Spleen (tissue), 11 donors: Measurements from ENCODE around the gene TXN. TPM values are rescaled to one million over a fixed set of nuclear protein-coding genes. Genes with fewer than 3 reads are reported as not detected.

Experiments
- DNase-seq: peaks from one replicate; pipeline ENCODE4 v3.0.0-alpha.2; 2020
- H3K27ac ChIP-seq, 8 donors: fragments of 200-600 bp; sonication (generic) in 7 of 8; 1 replicate in 4 of 8; 2 replicates in 4 of 8; pipeline versions ENCODE4 v1.5.0 to v1.8.0; 2016 to 2021; ENCODE audit warnings: inconsistent platforms in 4 of 8, mild to moderate bottlenecking in 4 of 8, moderate library complexity in 1 of 8
- H3K27me3 ChIP-seq, 7 donors: fragments of 200-600 bp; sonication (generic) in 6 of 7; replicated peaks in 1 of 7; 1 replicate in 4 of 7; 2 replicates in 3 of 7; pipeline versions ENCODE4 v1.5.0 to v1.8.0; 2016 to 2021; ENCODE audit warnings: inconsistent platforms in 3 of 7, mild to moderate bottlenecking in 1 of 7
- H3K36me3 ChIP-seq, 6 donors: fragments of 200-600 bp; sonication (generic) in 5 of 6; 1 replicate in 4 of 6; 2 replicates in 2 of 6; pipeline versions ENCODE4 v1.5.0 to v1.8.0; 2016 to 2021; ENCODE audit warnings: inconsistent platforms in 2 of 6
- H3K4me1 ChIP-seq, 6 donors: fragments of 200-600 bp; sonication (generic) in 5 of 6; 1 replicate in 3 of 6; 2 replicates in 3 of 6; pipeline versions ENCODE4 v1.5.0 to v1.8.0; 2016 to 2021; ENCODE audit warnings: inconsistent platforms in 3 of 6
- H3K4me3 ChIP-seq, 8 donors: fragments of 200-600 bp; sonication (generic) in 7 of 8; 1 replicate in 4 of 8; 2 replicates in 4 of 8; pipeline versions ENCODE4 v1.5.0 to v1.8.0; 2016 to 2021; ENCODE audit warnings: inconsistent platforms in 4 of 8, mild to moderate bottlenecking in 4 of 8, moderate library complexity in 2 of 8
- H3K9me3 ChIP-seq, 8 donors: fragments of 200-600 bp; sonication (generic) in 7 of 8; 1 replicate in 4 of 8; 2 replicates in 4 of 8; pipeline versions ENCODE4 v1.5.0 to v1.8.0; 2016 to 2021; ENCODE audit warnings: inconsistent platforms in 4 of 8
- CTCF ChIP-seq, 11 experiments: fragments of 200-600 bp in 7 of 11; fragments of 450-650 bp in 4 of 11; sonication (generic) in 4 of 11; IDR thresholded peaks in 8 of 11; conservative IDR thresholded peaks in 3 of 11; 1 replicate in 7 of 11; 2 replicates in 4 of 11; pipeline versions ENCODE4 v1.4.0 to v1.8.0; 2016 to 2021; ENCODE audit warnings: antibody characterized with exemption in 11 of 11, inconsistent platforms in 4 of 11, mild to moderate bottlenecking in 1 of 11
- POLR2A ChIP-seq, 3 donors: fragments of 450-650 bp; IDR thresholded peaks; one replicate each; pipeline ENCODE4 v1.5.1; 2017; ENCODE audit warnings: antibody characterized with exemption in 3 of 3, mild to moderate bottlenecking in 1 of 3
- POLR2AphosphoS5 ChIP-seq, 3 donors: sonication (generic); formaldehyde crosslinking; IDR thresholded peaks; one replicate each; pipeline ENCODE4 v1.5.1; 2017; ENCODE audit warnings: antibody characterized with exemption in 3 of 3
- WGBS, 5 donors: extraction: QIAGEN DNeasy Blood & Tissue Kit in 3 of 5; methylation state at CpG; one replicate each; pipeline versions ENCODE4 v1.1.5 to v1.1.7; 2013 to 2018; 5-methylcytosine and 5-hydroxymethylcytosine counted together
- intact Hi-C: fragments of 100-400 bp; cut with DNase I; formaldehyde crosslinking; loops from one replicate; pipeline ENCODE4 v1.15.0; 2023; ENCODE audit warnings: low total_unique reads
- polyA plus RNA-seq, 3 donors: library from polyadenylated mRNA; stranded (reverse); fragments of 200-250 nt; gene quantifications; one replicate each; pipeline ENCODE4 v1.2.1, GENCODE V29; 2013
- total RNA-seq, 7 donors: library from RNA; depleted of rRNA in 3 of 7; stranded (reverse); fragments of >200 nt in 3 of 7; fragmentation: NEBNext Ultra II Directional in 4 of 7; extraction: Animal tissue kit (Norgen Biotek cat#: 25700) in 4 of 7; gene quantifications; one replicate each; pipeline versions ENCODE4 v1.1.0 to v1.2.1, GENCODE V29; 2016 to 2021
- donor health status: healthy with polysubstance abuse.
- donor health status: DM: no; HTN: no; CAD: no; lungs with moderate emphysema.
- donor health status: DM: no; HTN: no; CAD: no.
- donor health status: Bipolar disorder and iron deficiency.
- donor health status: healthy.
- donor health status: DM: no; HTN: no; CAD: no.
- donor health status: DM: yes; HTN: yes; CAD: no.

The TXN gene
- total and polyA plus RNA-seq, 10 donors: 74.4 to 196 (median 106) TPM

DNA sequence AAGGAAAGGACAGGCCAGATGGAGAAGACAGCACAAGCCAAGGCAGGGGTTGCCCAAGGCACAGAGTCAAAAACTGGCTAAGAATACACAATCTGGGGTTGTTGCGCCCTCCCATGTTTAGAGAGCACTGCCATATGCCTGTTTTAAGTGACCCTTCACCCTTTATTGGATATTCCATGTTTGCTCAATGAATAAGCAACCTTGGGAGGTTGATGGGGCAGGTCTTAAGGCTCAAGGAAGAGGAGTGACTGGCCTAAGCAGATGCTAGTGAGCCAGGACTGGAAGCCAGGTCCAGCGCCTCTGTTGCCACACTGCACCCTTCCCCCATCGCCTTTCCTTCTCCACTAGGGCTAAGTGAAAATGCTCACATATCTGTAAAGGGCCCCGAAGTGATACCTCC is 6.7 kb downstream of the TXN start:
- H3K4me1 ChIP-seq: peaks cover 0 to 24% (median 17%) of the 10 kb centered on the region in 6 donors
- TF ChIP-seq POLR2AphosphoS5 (IDR thresholded peaks at IDR 0.05) (no peak), POLR2A (IDR thresholded peaks at IDR 0.05) (no peak), CTCF (IDR thresholded peaks at IDR 0.05 in 8 of 11, conservative IDR thresholded peaks at IDR 0.05 in 3 of 11) (no peak)
- no peaks in the 10 kb centered on the region for H3K27me3 ChIP-seq
- no peak for DNase-seq
- no peak overlapping the region for H3K27ac ChIP-seq
- no peaks in the 10 kb centered on the region for H3K9me3 ChIP-seq
- intact Hi-C loops: no loop called here
- H3K36me3 ChIP-seq: peaks cover 0 to 65% (median 41%) of the 10 kb centered on the region in 6 donors
- 92 to 98% (median 95%) methylated on average over 4 of the region's 4 CpGs for WGBS, 5 donors
- no peak overlapping the region for H3K4me3 ChIP-seq

DNA sequence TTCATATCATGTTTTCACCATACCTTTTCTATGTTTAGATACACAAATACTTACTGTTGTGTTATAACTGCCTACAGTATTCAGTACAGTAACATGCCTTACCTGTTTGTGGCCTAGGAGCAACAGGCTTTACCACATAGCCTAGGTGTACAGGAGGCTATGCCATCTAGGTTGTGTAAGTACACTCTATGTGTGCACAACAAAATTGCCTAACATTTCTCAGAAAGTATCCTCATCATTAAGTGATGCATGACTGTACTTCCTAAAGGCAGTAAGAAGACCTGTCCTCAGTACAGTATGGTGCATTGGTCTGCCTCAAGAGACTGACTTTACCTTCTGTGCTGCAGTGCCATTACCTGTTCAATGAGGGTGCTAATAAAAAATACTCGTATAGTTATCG is 7.9 kb downstream of the TXN start:
- 70 to 98% (median 97%) methylated on average over 2 of the region's 2 CpGs for whole genome bisulfite sequencing, 5 donors
- intact Hi-C loops: no loop called here
- Histone ChIP-seq H3K4me3 (no peak overlapping the region), H3K9me3 (no peaks in the 10 kb centered on the region), H3K4me1 (peaks cover 0 to 12% (median 5%) of the 10 kb centered on the region in 6 donors), H3K27me3 (no peaks in the 10 kb centered on the region), H3K36me3 (peaks cover 0 to 78% (median 48%) of the 10 kb centered on the region in 6 donors), H3K27ac (no peak overlapping the region)
- DNase-seq: no peak
- TF ChIP-seq POLR2AphosphoS5 (IDR thresholded peaks at IDR 0.05) (no peak), CTCF (IDR thresholded peaks at IDR 0.05 in 8 of 11, conservative IDR thresholded peaks at IDR 0.05 in 3 of 11) (no peak), POLR2A (IDR thresholded peaks at IDR 0.05) (no peak)

GRCh38 chr9:110246214-110246613 is 10.1 kb downstream of the TXN start:
- WGBS, 5 donors: 96 to 99% (median 98%) methylated on average over 6 of the region's 6 CpGs
- no peaks in the 10 kb centered on the region for H3K9me3 ChIP-seq
- H3K36me3 ChIP-seq: peaks cover 0 to 98% (median 54%) of the 10 kb centered on the region in 6 donors
- DNase-seq: no peak
- no peaks in the 10 kb centered on the region for H3K27me3 ChIP-seq
- intact Hi-C loops: no loop called here
- H3K4me3 ChIP-seq: no peak overlapping the region
- TF ChIP-seq POLR2A (IDR thresholded peaks at IDR 0.05): no peak
- no peak for TF ChIP-seq CTCF (IDR thresholded peaks at IDR 0.05 in 8 of 11, conservative IDR thresholded peaks at IDR 0.05 in 3 of 11)
- TF ChIP-seq POLR2AphosphoS5 (IDR thresholded peaks at IDR 0.05): no peak
- no peak overlapping the region for H3K27ac ChIP-seq
- H3K4me1 ChIP-seq: peaks cover 0 to 3% (median 0%) of the 10 kb centered on the region in 6 donors

DNA sequence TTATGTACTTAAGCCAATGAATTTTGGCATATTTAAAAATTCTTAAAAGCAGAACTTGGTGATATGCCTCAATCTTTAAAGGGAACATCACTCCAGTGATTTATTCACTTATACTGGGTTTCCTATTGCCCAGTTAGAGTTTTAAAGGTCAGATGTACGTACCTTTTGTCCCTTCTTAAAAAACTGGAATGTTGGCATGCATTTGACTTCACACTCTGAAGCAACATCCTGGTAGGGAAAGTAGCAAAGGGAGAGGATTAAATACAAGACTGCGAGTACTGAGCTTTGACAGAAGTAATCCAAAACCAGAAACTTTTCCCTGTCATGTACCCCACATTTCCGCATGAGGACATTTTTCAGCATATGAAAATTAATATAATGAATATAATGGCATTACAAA is 11.7 kb downstream of the TXN start:
- H3K27me3 ChIP-seq: no peaks in the 10 kb centered on the region
- no peak overlapping the region for H3K4me3 ChIP-seq
- intact Hi-C loops: no loop called here
- H3K36me3 ChIP-seq: peaks cover 0 to 82% (median 49%) of the 10 kb centered on the region in 6 donors
- TF ChIP-seq POLR2AphosphoS5 (IDR thresholded peaks at IDR 0.05) (no peak), CTCF (IDR thresholded peaks at IDR 0.05 in 8 of 11, conservative IDR thresholded peaks at IDR 0.05 in 3 of 11) (no peak), POLR2A (IDR thresholded peaks at IDR 0.05) (no peak)
- 76 to 96% (median 78%) methylated on average over 3 of the region's 3 CpGs for WGBS, 5 donors
- H3K4me1 ChIP-seq: peaks cover 0 to 3% (median 0%) of the 10 kb centered on the region in 6 donors
- H3K27ac ChIP-seq: no peak overlapping the region
- no peaks in the 10 kb centered on the region for H3K9me3 ChIP-seq
- no peak for DNase-seq
